Measurements from ENCODE around the gene XYLT1.
"Not testable (repeated sequence)": the region's sequence is repeated elsewhere in the genome, so short reads cannot be mapped to it uniquely, and the experiment has no call there.

XYLT1 gene

DNA sequence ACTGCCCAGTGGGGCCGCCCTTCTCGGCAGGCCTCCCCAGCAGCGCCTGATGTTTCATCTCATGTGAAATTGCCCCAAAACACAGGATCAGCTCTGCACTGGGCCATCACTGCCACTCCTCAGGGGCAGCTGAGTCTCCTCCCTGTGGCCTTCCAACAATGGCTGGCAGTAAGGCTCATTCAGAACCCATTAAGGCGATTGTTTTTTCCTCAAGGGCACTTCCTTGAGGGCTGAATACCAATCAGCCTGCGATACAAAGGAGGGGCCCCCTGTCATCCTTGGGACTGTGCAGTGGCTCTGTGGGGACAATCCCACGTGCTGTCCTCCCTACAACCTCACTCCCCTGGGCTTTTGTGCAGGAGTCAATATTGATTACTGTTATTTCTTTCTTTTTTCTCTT is 47.5 kb downstream of the XYLT1 start:
- no peak for DNase-seq

DNA sequence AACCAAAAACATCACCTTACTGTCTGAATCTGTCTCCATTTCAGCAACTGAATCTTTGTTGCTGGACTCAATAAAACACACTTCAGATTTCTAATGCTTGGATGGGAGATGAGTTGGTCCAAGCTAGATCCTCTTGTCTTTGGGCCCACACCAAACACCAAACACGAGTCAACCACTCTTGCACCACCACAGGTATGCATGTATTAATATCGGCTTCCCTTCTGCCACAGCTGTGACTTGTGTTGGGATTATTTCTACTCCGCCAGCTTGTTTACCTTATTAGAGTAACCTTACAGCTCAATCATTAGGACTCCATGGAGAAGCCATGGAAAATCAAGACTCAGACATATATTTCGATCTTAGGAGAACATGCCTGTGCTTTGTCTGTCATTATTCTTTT is 49.9 kb downstream of the XYLT1 start:
- DNase-seq = no peak

DNA sequence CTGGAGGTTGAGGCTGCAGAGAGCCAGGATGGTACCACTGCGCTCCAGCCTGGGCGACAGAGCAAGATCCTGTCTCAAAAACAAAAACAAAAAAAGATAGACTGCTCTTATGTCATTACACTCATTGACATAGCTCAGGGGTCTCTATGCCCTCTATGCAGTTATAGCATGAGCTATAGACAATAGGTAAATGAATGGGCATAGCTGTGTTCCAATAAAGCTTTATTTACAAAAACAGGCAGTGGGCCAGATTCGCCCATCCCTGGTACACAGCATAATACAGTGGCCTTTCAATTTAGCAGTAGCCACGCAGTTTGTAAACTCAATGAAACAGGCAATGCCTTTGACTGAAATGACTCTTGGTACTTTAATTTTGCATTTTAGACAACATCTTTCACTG is 51.5 kb downstream of the XYLT1 start:
- no peak for DNase-seq

DNA sequence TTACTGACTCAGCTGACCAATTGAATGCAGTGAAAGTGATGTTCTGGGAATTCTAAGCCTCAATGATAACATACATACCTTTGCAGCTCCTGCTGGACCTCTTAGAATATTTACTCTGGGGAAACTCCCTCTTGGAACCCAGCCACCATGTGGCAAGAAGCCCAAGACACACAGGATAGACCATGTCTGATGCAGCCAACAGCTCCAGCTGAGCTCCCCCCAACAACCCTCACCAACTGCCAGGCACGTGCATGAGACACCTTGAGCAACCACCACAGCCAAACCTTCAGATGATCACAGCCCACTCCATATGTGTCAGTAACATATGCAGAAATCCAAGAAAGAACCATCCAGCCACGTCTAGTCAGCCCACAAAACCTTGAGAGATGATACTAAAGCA is 53.0 kb downstream of the XYLT1 start:
- no peak for DNase-seq

DNA sequence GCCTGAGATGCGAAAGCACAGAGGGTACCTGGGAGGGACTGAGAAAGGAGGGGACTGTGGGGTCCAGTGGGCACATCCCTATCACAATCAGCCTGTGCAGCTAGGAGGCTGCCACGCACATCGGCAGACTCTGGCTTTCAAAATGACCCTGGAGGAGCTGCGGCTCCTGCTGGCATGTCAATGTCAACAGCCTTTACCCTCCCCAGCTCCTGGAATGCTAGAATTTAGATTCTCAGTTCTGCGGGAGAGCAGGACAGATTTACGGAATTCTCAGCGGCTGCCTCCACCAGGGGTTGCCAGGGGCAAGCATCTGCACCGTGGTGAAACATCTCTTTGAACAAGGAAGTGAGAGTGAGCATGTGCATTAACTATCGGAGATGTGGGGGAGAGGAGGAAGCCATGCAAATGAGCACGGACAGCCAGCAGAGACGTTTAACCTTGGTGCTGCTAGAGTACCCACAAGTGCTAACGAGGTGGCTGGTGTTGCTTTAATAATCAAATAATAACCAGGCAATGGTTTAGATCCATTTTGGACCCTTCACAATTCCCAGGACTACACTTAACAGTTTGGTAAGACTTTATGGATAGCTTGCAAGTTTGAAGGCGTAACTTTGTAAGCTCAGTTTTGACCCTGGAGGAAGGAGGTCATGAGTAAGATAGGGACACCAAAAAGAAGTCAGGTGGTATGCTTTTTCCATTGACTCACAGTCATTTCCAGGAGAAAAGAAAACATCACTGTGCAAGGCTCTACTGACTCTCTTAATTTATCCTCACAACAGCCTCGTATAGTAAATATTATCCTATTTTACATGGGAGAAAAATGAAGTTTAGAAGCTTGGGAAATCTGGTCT is 54.1 kb downstream of the XYLT1 start:
- no peak for DNase-seq

DNA sequence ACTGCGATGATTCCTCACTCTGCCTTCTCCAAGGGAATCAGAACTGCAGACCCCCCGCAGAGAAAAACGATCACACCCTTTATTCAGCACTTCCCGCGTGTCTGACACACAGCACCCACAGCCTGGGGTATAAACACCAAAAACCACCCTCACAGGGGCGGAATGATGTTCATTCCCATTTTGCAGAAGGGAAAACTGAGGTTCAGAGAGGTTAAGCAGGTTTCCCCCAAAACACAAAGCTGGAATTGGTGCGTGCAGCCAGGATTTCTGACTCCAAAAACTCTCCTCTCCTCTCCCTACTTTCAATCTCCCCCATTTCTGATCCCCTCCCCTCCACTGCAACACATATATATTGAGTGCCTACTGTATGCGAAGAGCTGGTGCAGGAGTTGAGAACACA is 55.8 kb downstream of the XYLT1 start:
- no peak for DNase-seq

DNA sequence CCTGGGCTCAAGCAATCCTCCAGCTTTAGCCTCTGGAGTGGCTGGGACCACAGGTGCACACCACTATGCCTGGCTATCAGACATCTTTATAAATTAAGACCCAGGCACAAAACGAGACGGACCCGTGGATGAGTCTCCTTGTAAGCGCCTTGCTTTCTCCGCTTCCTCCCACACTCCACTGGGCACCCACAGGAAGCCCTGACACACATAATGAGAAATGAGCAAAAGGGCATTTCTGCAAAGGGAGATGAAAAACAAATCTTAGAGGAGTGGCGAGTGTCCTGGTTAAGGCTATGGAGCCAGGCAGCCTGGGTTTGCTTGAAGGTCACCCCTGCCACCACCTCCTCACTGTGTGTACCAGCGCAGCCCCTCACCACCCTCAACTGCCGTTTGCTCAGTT is 56.3 kb downstream of the XYLT1 start:
- no peak for DNase-seq

DNA sequence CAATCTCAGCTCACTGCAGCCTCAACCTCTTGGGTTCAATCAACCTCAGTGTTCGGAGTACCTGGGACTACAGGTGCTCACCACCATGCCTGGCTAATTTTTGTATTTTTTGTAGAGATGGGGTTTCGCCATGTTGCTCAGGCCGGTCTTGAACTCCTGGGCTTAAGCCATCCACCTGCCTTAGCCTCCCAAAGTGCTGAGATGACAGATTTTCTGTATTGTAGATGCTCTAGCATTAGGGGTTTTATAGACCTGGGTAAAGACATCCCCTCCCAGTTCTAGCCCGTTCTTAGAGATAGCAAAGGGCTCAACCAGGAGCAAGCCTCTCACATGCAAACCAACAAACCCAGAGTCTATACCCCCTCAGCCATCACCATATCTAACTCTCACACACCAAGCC is 57.3 kb downstream of the XYLT1 start:
- no peak for DNase-seq

DNA sequence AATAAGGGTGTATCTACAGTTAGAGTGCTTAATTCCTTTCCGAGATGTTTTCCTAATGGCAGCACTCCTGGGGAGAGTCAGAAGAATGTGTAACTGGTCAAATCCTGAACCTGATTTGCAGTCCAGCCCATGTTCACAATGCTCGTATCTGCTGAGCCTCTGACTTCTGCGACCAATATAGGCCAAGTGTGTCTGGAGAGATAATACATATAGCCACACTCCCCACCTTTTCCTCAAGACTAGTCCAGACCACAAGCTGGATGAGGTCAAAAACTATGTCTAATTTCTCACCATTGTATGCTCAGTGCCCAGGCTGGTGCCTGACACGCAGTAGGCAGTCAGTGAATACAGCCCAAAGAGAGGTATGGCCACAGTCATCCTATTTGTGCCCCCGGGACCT is 58.0 kb downstream of the XYLT1 start:
- DNase-seq = no peak

DNA sequence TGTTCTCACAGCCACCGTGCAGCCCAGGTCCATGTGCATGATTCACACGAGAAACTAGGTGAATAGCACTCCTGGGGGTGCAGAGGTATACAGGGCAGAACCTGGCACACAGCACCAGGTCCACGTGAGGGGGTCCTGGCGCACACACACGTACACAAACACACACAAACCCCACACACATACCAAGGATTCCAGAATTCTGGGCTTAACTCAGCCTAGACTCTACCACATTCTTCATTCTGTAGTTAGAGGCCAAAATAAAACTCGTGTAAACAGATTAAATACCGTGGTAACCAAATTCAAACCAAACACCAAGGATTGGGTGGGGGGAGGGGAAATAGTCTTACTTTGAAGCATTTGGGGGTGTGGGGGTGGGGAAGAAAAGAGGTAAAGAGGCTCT is 58.5 kb downstream of the XYLT1 start:
- DNase-seq = no peak

DNA sequence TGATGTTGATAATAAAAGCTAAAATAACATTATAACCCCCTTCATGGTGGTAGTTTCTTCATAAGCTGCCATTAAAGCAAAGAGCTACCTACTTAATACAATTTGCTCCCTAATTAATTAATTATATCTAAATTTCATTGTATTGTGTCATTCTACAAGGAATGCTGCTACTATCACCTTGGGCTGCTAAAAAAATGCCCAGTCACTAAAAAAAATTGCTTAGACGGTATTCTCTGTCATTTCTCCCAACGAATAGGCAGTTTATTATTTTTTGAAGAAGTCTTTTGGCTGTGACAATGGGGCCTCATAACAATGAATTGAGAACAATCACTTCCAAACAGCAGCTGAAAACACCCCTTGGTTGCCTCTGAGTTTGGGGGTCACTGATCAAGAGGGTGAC is 59.5 kb downstream of the XYLT1 start:
- no peak for DNase-seq

DNA sequence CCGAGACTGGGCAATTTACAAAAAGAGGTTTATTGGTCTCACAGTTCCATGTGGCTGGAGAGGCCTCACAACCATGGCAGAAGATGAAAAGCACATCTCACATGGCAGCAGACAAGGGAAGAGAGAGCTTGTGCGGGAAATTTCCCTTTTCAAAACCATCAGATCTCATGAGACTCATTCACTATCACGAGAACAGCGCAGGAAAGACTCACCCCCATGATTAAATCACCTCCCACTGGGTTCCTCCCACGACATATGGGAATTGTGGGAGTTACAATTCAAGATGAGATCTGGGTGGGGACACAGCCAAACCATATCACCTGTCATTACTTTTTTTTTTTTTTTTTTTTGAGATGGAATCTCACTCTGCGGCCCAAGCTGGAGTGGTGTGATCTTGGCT is 60.4 kb downstream of the XYLT1 start:
- not testable (repeated sequence) for DNase-seq

DNA sequence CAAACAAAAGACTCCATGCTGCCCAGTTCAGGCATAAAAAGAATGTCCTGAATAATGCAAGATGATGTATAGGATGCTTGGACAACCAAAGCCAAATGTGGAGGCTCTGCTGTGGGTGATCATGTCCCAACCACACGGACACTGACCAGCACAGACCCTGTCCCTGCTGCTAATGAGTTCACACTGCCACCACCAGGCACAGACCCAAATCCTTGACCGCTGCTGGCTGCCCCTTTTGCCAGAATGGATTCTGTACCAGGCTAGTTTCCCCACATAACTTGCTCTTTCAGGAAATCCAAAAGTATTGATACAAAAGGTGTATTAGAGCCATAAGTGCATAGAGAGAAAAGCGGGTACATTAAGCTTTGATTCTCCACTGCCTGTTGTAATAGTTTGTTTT is 60.9 kb downstream of the XYLT1 start:
- no peak for DNase-seq

DNA sequence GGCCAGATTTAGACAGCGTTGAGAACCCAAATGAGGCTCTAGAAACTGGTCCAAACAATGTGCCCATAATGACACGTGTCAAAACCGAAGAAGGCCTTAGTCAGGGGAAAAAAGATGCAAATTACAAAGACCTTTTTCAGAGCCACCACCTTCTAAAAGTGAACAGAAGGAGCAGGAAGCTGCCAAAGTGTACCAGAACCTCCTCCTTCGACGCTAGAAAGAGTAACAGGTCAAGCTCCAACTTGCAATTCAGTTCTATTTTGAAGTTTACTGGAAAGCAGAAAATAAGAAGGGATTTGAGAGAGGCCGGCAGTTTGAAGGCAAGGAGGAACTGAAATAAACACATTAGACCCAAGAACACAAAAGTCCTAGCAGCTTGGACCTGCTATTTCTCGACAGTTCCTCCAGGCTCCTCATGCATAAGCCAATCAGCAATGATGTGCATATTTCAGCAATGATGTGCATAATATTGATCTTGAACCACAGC is 61.8 kb downstream of the XYLT1 start:
- no peak for DNase-seq

DNA sequence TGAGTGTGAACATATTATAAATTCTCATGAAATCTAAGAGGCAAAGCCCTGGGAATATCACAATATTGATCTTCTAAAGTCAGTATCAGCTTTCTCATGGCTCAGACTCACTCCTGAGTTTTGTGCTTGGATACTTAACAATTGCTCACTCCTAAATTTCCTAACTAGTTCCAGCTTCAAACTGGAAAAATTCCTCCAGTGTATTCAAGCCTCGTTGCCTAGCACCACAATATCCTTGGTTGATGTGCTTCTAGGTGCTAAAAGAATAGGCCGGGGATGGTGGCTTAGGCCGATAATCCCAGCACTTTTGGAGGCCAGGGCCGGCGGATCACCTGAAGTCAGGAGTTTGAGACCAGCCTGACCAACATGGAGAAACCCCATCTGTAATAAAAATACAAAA is 62.5 kb downstream of the XYLT1 start:
- DNase-seq = no peak

DNA sequence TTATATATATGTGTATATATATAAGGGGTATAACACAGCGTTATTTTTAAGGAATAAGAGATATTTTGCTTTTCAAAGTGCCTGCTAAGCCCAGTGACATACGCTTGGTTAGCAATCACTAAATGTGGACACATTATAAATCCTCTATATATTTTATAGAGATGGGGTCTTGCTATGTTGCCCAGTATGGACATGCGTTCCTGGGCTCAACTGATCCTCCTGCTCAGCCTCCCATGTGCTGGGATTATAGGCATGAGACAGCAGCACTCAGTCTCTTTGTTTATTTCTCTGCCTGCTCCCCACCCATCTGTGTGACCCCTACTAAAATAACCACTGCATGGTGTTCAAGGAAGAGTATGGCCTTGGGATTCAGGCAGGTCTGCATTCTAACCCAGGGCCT is 63.4 kb downstream of the XYLT1 start:
- no peak for DNase-seq

DNA sequence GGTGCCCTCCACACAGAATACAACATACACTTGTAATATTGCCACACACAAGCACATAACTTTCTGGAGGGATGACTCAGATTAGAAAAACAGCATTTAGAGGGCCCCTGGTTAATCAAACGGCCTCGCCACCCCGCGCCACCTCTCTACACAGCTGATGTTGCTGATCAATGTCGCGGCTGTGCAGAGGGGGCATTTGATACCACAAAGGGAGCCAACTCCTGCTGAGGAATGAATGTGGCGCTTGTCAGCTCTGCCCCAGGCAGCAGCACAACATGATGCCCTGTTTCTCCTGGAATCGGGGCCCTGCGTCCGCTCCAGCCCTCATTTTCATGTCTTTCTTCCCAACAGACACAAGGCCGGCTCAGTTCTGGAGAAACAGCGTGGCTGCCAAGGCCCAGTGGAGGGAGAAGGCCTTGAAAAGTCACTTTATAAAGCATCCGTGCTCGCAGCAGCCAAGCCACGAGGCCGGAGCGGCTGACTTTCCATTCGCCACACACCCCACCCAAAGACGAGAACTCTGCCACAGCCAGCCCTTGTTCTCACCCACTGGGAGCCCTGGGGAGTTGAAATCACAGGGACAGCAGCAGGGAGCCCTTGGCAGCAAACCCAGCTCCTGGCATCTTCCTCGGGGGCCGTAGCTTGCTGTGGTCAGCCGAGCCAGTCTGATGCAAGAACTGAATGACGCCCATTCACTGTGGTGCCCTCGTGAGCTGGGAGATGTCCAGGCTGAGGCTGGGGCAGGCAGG is 65.6 kb downstream of the XYLT1 start:
- no peak for DNase-seq

DNA sequence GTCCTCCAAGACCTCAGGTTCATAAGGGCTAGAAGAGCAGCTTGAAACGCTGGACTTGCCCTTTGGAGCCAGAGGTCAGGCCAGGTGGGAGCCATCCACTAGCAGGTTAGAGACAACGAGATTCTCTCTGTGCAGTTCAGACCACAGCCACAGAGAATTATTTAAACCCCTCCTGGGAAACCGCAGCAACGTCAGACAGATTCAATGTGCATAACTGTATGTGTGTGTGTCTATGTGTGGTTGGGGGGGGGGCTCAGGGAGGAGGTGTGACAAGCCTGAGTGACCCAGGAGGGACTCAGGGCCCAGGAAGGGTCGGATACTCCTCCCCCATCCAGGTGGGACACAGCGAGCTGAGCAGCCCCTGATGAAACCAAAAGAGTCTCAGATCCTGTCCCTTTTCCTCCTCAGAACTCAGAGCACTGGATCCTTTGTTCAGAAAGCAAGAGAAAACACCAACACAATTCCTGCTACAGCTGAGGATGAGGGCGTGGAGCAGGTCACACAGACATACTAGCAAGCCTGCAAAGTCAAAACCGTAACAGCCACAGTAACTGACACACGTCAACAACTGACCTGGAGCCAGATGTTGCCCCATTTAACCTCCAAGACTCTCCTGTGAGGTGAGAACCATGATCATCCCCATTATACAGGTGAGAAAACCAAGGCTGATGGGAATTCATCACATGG is 66.8 kb downstream of the XYLT1 start:
- DNase-seq = no peak

DNA sequence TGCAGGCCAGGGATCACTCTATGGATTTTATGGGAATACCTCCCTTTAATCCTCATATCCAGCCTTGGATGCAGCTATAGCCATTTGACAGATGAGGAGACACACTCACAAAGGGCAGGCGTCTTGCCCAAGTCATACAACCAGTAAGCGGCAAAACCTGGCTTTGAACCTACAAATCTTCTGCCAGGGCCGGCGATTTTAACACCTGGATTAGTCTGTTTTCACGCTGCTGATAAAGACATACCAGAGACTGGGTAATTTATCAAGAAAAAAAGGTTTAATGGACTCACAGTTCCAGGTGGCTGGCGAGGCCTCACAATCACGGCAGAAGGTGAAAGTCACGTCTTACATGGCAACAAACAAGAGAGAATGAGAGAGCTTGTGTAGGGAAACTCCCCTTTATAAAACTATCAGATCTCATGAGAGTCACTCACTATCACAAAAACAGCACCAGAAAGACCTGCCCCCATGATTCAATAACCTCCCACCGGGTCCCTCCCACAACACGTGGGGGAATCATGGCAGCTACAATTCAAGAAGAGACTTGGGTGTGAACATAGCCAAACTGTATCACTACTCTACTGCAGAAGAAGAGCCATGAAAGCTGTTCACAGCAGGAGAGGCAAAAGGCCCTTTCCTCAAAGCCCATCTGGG is 67.5 kb downstream of the XYLT1 start:
- DNase-seq = no peak

DNA sequence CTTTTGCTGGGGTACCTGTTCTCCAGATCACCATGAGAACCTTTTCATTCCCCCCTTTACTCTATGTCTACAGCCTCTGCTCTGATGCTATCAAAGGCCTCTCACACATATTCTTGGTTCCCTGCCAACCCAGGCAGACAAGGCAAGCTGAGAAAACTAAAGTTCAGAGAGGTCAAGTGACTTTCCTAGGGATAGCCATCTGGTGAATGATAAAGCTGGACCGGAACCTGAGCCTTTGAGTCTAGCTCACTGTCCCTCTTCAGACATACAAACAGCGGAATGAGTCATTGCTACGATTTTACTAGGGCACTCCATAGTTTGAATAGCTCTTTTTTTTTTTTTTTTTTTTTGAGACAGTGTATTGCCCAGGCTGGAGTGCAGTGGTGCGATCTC is 73.3 kb downstream of the XYLT1 start:
- DNase-seq = no peak

DNA sequence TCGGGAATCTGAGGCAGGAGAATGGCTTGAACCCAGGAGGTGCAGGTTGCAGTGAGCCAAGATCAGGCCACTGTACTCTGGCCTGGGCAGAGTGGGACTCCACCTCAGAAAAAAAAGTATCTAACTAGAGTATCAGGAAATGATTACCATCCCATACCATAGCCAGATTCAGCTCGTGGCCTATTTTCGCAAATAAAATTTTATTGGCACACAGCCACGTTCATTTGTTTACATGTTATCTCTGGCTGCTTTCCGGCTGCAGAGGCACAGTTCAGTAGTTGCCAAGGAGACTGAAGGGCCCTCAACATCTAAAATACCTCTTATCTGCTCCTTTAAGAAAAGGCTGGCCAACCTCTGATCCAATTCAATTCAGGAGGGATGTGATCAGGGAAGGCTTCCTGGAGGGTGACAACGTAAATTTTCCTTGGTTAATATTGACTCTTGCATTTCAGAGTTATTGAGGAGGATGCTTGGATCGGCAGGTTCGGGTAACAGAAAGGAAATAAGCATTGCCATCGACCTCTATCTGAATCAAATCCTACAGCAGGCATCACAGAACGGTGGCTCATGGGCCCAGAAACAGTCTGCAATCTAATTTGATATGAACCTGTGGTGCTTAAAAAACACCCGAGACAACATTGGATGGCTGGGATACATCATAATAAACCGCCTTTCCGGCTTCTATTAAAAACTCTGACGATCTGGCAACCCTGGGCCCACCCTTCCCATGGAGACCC is 73.8 kb downstream of the XYLT1 start:
- DNase-seq = peak; percentile 5

DNA sequence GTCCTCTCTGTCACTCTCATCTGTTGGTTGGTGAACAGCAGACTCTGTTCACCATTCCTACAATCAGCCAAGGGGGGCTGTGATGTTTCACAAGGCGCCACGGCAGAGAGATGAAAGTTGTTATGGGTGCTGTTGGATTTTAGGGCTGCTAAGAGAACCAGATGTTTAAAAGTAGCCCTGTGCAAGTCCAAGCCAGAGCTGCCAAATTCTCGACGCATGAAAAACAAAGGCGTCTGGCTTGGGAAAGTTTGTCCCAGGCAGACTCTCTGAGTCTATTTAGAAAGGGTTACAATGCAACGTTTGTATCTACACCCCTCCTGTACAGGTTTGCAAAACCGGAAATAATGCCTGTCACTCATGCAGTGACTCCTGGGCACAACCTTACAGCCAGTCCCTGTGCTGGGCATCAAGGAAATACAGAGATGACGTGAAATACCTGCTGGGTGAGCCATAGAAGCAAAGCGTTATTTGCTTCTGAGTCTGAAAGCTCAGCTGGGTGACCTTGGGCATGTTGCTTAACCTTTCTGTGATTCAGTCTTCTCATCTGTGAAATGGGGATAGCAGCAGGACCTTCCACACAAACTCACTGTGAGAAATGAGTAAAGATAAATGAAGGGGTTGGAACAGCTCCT is 74.8 kb downstream of the XYLT1 start:
- DNase-seq = no peak
